ENCODE measurements around the gene AGXT. TPM values are rescaled to one million over a fixed set of nuclear protein-coding genes. Genes with fewer than 3 reads are reported as not detected.

The AGXT gene
- total and polyA plus RNA-seq, 10 donors: 0.61 to 4.5 (median 1.6) TPM; not detected in 1

GRCh38 chr2:240835528-240835927 is 33.1 kb upstream of the AGXT start:
- Histone ChIP-seq H3K4me1 (peaks cover 6 to 19% (median 14%) of the 10 kb centered on the region in 6 donors), H3K4me3 (no peak overlapping the region), H3K27me3 (replicated peaks in 1 of 7) (peaks cover 0 to 42% (median 5%) of the 10 kb centered on the region in 7 donors), H3K27ac (no peak overlapping the region), H3K36me3 (no peaks in the 10 kb centered on the region), H3K9me3 (no peaks in the 10 kb centered on the region)
- intact Hi-C loops (cut with DNase I; ENCODE audit: low total_unique reads): loop anchor here (10.0 kb wide), 1 partner anchor 321 kb away; no protein-coding TSS in a partner anchor
- TF ChIP-seq POLR2AphosphoS5 (IDR thresholded peaks at IDR 0.05) (no peak), POLR2A (IDR thresholded peaks at IDR 0.05) (no peak), CTCF (IDR thresholded peaks at IDR 0.05 in 8 of 11, conservative IDR thresholded peaks at IDR 0.05 in 3 of 11) (no peak)
- 78 to 88% (median 85%) methylated on average over 9 of the region's 9 CpGs for WGBS, 5 donors
- peak; percentile 50 for DNase-seq

DNA sequence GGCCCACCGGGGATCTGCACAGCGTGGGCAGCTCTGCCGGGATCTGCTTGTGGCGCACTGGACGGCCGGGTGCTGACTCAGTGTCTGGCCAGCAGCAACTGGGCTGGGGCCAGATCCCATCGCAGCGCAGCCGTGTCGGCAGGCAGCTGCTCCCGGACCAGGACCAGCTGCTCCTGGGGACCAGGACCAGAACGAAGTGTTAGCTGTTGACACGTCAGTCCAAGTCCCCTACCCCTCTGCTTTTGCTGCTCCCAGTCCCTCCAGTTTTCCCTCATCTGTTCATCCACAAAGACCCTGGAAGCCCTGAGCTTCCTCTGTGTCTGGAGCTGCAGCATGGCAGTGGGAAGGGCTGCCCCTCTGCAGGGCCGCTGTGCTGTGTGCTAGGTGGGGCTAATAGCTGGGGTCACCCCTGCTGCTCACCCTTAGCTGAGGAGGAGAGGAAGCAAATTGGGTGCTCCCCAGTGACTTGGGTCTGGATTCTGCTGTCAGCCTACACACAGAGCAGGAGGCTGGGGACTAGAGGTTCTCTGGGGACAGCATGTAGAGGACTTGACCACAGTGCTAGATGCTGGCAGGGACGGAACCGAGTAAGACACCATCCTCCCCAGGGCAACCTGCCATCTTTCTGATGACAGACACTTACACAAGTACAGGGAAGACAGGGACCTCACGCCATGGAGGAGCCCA is 31.7 kb upstream of the AGXT start:
- intact Hi-C loops (cut with DNase I; ENCODE audit: low total_unique reads): loop anchor here (10.0 kb wide), 1 partner anchor 322 kb away; no protein-coding TSS in a partner anchor
- no peak overlapping the region for H3K4me3 ChIP-seq
- peaks cover 0 to 40% (median 0%) of the 10 kb centered on the region in 7 donors for H3K27me3 ChIP-seq (replicated peaks in 1 of 7)
- no peaks in the 10 kb centered on the region for H3K36me3 ChIP-seq
- H3K9me3 ChIP-seq: no peaks in the 10 kb centered on the region
- H3K4me1 ChIP-seq: peaks cover under 1 to 9% (median 8%) of the 10 kb centered on the region in 6 donors
- no peak overlapping the region for H3K27ac ChIP-seq
- no peak for TF ChIP-seq POLR2AphosphoS5 (IDR thresholded peaks at IDR 0.05)
- peak; percentile 74 for DNase-seq
- WGBS, 5 donors: 75 to 85% (median 77%) methylated on average over 6 to 17 of the region's 17 CpGs

DNA sequence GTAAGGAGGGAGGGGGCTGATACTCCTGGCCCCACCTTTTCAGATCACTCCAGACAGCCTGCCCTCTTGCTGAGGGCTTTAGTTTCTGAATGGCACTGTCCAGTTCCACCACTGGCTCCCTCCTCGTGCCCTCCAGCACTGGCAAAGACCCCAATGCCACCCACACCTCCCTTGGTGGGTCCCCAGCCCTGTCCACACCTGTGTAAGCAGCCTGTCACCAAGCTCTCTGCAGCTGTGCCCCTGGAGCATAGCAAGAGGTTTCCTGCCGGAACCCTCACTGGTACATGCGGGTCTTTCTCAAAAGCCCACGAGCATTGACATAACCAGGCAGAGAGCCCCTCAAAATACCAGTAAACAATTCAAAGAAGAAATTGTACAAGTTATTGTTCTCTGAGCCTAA is 31.0 kb upstream of the AGXT start:
- Histone ChIP-seq H3K9me3 (no peaks in the 10 kb centered on the region), H3K4me3 (no peak overlapping the region), H3K27me3 (replicated peaks in 1 of 7) (peaks cover 0 to 34% (median 0%) of the 10 kb centered on the region in 7 donors), H3K27ac (no peak overlapping the region), H3K36me3 (no peaks in the 10 kb centered on the region), H3K4me1 (peaks cover 0 to 2% (median 1%) of the 10 kb centered on the region in 6 donors)
- 53 to 68% (median 61%) methylated on average over 3 to 4 of the region's 4 CpGs for WGBS, 5 donors
- DNase-seq: peak; percentile 40
- TF ChIP-seq CTCF (IDR thresholded peaks at IDR 0.05 in 8 of 11, conservative IDR thresholded peaks at IDR 0.05 in 3 of 11) (no peak), POLR2A (IDR thresholded peaks at IDR 0.05) (no peak), POLR2AphosphoS5 (IDR thresholded peaks at IDR 0.05) (no peak)
- intact Hi-C loops (cut with DNase I; ENCODE audit: low total_unique reads): loop anchor here (10.0 kb wide), 1 partner anchor 323 kb away; no protein-coding TSS in a partner anchor

GRCh38 chr2:240839152-240840143 is 29.2 kb upstream of the AGXT start:
- H3K27me3 ChIP-seq (replicated peaks in 1 of 7): peaks cover 0 to 32% (median 0%) of the 10 kb centered on the region in 7 donors
- H3K36me3 ChIP-seq: no peaks in the 10 kb centered on the region
- WGBS, 5 donors: 80 to 93% (median 88%) methylated on average over 9 to 28 of the region's 28 CpGs
- DNase-seq: peak; percentile 15
- H3K4me1 ChIP-seq: no peaks in the 10 kb centered on the region
- H3K9me3 ChIP-seq: peaks cover 0 to 3% (median 0%) of the 10 kb centered on the region in 8 donors
- no peak overlapping the region for H3K27ac ChIP-seq
- no peak for TF ChIP-seq POLR2AphosphoS5 (IDR thresholded peaks at IDR 0.05)
- no peak for TF ChIP-seq POLR2A (IDR thresholded peaks at IDR 0.05)
- no peak for TF ChIP-seq CTCF (IDR thresholded peaks at IDR 0.05 in 8 of 11, conservative IDR thresholded peaks at IDR 0.05 in 3 of 11)
- no peak overlapping the region for H3K4me3 ChIP-seq
- intact Hi-C loops (cut with DNase I; ENCODE audit: low total_unique reads): loop anchor here (10.0 kb wide), 1 partner anchor 325 kb away; no protein-coding TSS in a partner anchor
